ENCODE results near the gene KREMEN2.
A peak's percentile ranks its signal among the peaks of the same experiment; 100 is the strongest.

Gene KREMEN2

DNA sequence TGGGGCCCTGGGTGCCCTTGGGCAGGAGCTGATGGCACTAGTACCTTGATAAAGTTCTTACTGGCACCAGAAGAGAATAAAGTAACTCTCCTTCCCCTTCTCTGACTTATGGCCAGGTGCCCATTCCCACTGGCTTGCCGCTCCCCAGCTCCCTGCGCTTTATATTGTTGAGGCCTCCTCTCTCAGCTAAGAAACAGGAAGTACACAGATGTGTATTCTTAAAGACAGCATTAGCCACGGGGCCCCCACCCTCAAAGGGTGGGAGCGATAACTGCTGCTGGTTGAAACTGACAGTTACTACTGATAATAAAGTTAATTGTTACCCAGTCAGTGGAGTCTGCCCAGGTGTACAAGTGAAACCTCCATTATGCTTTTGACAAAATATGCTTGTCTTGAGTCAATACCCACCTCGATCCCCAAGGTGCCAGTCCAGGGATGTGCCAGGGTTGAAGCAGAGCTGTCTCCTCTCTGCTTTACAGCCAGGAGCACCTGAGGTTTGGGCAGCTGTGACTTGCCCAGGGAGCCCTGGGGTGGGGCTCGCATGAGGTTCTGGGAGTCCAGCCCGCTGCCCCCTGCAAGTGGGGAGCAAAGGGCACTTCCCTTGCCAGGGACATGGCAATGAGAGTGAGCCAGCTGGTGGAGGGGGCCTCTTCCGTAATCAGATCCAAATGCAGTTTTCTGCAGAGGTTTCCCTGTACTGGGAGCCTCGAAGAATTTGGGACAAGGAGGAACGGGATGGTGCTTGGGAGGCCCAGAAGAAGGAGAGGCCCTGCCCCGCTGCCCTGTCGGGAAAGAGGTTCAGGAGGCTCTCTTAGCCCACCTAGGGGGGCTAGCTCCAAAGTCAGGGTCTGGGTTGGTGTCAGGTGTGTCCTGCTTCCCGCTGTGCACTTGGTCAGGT lies 43.2 kb downstream of the KREMEN2 start:
- DNase-seq = no peak

DNA sequence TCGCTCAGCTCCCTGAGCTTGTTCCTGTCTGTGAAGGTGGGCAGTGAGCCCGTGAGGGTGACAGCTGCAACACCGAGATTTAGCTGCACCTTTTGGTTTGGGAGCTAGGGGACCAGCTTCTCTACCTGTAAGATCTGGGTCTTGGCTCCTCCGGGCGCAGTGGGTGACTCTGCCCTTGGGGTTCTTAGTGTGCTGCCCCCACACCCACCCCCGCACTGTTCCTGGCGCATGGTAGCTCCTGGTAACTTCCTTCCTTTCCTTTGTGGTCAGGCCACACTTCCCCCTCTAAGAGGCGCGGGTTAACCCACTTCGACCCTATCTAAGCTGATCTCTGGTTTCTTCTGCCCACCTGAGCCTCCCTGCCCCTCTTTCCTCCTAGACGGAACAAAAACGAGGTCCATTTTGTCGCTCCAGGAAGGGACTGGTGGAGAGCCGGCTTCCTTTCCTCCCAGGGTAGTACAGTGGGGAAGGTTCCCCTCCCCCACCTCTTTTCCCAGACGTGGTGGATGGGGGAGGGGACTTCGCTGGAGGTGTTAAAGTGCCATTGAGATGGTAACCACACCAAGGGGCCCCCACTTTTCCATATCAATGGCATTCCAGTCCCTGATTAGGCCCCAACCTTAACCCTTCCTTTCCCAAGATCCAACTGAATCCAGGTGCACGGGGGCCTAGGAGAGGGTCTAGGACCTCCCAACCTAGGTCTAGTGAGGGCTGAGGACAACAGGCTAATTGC lies 44.0 kb downstream of the KREMEN2 start:
- DNase-seq = peak; percentile 31

DNA sequence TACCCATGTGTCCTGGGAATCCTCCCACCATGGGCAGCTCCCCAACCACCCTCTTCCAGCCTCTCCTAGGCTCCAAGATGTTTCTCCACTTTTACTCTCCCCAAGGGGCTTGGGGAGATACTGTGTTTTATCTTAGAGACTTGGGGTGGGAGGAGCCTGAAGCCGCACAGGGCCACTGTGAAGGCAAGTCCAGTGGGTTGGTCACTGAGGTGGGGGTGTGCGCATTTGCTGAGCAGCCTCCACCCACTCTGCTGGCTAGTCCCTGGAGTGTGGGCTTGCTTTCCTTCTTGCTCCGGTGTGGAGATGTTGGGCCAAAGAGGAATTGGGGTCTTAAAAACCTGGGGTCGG lies 44.6 kb downstream of the KREMEN2 start:
- no peak for DNase-seq

DNA sequence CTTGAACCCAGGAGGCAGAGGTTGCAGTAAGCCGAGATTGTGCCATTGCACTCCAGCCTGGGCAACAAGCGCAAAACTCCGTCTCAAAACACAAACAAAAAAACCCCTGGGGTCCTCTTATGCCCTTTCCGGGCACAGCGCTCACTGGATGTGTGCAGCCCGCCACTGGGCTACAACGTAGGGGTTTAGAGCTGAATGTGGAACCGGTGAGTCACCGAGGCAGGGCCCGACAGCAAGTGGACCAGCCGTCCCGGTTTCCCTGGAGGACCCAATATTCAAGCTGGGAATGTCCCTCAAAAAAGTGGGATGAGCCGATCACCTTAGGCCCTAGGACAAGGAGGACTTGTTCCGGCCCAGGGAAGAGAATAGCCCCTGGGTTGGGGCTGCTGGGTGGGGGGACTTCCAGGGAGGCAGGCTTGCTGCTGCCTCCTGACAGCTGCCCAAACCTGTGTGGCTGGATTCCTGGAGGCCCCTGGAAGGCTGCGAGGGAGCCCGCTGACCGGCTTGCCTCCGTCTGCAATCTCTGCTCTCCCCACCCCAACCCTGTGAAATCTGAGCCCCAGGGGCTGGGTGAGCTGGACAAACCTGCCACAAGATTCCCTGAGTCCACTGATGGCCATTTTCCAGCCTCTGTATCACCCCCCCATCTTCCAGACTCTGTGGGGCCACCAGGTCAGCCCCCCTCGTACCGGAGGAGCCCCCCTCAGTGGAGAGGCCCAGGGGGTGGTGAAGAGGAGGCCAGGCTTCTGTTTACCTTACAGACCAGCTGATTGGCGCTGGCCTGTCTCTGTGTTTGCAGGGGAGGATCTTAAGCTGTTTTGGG lies 45.7 kb downstream of the KREMEN2 start:
- no peak for DNase-seq

DNA sequence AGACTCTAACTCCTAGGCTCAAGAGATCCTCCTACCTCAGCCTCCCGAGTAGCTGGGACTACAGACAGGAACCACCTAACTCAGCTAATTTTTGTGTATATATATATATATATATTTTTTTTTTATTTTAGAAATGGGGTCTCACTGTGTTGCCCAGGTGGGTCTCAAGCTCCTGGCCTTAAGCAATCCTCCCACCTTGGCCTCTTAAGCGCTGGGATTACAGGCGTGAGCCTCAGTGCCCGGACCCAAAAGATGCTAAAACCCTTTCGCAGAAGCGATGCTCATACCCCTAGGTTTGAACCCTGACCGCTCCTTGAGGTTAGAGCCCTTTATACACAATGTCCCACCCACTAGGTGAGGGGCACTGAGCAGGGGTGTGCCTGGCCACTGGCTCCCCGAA lies 46.4 kb downstream of the KREMEN2 start:
- no peak for DNase-seq

DNA sequence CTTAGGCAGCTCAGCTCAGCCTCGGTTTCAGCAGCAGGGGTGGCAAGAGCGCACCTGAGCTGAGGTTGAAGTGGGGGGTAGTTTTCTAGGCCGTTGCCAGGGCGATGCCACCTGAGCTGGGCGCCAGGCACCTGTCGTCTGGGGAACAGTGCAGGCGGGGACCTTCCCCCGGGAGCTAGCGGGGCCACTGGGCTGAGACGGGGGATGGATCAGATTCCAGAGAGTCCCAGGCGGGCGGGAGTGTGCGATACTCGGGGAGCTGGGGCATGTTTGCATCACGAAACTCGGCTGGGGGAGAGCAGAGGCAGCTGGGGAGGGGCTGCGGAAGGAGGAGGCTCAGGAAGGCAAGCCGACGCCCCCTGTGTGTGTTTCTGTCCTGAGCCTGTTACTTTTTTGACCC lies 48.2 kb downstream of the KREMEN2 start:
- no peak for DNase-seq

DNA sequence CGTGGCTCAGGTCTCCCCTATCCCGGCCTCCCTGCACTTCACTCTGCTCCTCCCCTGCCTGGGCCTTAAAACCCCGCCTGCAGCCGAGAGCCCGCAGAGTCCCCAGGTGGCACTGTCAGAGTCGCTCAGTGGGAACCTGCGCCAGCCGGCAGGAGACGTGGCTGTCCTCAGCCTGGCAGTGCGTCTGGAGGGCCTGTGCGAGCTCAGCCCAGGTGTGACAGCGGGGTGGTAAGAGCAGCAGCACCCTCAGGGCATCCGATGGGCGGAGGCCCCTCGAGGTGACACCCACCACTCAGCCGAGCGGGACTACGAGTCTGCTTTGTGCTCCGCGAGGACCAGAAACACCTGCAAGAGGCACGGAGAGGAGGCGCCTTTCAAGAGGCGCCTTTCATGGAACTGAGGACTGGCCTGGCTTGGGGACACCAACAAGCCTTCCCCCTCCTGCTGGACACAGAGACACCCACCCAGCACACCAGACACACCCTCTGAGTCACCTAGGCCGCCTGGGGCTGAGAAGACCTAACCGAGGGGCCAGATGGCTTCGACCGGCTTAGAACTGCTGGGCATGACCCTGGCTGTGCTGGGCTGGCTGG lies 48.8 kb downstream of the KREMEN2 start, which contains the start of gene CLDN9:
Gene CLDN9, plus strand, starts transcription at position 96 of the 593 bp plus-strand sequence. Its CDS starts 440 bp downstream, at position 536.
- DNase-seq = no peak

DNA sequence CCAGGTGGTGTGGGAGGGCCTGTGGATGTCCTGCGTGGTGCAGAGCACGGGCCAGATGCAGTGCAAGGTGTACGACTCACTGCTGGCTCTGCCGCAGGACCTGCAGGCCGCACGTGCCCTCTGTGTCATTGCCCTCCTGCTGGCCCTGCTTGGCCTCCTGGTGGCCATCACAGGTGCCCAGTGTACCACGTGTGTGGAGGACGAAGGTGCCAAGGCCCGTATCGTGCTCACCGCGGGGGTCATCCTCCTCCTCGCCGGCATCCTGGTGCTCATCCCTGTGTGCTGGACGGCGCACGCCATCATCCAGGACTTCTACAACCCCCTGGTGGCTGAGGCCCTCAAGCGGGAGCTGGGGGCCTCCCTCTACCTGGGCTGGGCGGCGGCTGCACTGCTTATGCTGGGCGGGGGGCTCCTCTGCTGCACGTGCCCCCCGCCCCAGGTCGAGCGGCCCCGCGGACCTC lies 49.4 kb downstream of the KREMEN2 start:
- DNase-seq = no peak

DNA sequence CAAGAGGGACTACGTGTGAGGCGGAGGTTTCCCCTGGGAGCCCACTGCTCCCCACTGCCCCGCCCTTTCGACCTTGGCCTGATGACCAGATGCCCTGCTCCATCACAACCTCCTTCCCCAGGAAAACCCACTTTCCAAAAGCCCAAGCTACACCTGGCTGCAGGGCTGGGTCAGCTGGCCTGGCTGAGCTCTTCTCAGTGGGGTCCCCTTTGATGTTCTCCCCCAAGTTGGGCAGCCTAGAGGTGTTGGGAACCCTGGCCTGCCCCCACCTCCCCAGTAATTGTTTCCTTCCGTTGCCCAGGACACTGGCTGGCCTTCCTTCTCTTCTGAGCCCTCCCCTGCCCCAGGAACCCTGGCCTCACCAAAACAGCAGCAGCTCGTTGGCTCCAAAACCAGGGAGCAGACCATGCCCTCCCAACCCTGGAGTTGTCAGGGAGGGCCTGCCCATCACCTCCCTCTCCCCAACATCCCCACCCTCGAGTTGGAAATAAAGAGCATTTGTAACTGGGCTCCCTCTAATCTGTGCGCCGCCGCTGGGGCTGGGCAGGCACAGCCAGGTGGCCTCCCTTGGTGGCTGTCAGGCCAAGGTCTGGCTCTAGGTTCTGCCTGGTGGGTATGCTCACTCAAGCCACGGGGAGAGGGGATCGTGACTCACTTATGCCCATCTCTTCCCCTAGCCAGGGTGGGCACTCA lies 50.1 kb downstream of the KREMEN2 start:
- DNase-seq = no peak

DNA sequence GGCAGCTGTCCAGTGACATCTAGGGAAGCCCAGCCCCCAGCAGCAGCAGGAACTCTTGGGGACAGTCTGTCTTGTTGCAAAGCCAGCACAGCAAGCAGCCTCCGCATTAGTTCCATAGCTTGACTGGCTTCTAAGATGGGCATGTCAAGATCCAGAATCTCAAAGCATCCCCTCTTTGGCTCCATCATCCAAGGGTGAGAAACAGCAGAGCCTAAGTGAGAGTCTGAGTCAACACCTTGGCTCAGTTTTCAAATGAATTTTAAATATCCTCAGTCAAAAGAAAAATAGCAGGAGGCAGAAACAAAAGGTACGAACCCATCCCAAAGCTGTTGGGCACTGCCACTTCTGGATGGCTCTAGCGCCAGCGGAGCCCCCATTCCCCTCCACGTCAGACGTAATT lies 50.9 kb downstream of the KREMEN2 start:
- no peak for DNase-seq

DNA sequence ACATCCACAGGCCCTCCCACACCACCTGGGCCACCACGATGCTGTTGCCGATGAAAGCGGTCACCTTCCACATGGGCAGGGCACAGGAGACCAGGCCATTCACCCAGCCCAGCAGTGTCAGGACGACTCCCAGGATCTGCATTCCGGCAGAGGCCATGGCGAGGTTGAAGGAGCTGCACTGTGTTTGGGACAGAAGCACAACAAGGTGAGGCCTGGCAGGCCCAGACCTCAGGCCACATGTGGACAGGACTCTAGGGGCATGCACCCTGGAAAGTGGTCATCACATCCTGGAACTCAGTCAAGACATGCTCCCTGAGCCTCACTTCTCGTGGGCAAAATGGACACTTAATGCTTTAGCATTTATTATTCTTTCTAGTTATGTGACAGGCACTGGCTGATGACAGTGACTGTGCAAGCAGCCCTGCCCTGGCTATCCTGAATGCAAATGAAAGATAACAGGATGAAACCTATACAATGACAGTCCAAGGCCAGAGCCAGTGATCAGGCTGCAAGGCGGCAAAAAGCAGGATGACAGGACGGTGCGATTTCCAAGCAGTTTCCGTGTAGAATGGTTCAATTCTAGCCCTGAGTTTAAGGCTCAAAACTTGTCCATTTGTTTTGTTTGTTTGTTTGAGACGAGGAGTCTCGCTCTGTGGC lies 51.9 kb downstream of the KREMEN2 start:
- DNase-seq = no peak

DNA sequence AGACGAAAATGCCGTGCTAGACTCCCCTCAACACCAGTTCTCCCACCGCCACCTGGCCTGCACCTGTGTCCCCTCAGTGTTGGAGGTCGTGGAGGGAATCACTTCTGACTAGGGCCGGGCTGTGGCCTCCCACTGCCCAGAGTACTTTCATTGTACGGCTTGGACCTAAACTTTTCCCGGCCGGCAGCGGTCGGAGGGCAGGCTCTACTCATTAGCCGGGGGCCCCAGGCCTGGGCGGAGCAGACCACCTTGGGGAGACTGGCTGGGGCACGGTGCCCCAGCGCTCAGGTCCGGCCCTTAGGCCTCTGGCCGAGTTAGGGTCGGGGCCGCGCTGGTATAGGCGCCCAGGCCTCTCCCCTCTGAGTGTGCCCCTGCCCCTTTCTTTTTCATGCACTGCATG lies 53.3 kb downstream of the KREMEN2 start:
- no peak for DNase-seq

Measured in CD4-positive, alpha-beta T cell treated with Interleukin-10 for 1 hour (primary cell).